Measurements from ENCODE around the gene PRKAA1.
A peak's percentile ranks its signal among the peaks of the same experiment; 100 is the strongest.

Gene PRKAA1

GRCh38 chr5:40798012-40798800 is at the start of gene PRKAA1:
Gene PRKAA1 (minus strand): TSS chr5:40798374. CDS start chr5:40798189, 185 bp downstream.
- peak; percentile 86 for DNase-seq

- no peak for DNase-seq
Measured at GRCh38 chr5:40847525-40847924, 49.4 kb upstream of the PRKAA1 start.

- DNase-seq, result no peak
Measured at GRCh38 chr5:40846371-40846770, 48.2 kb upstream of the PRKAA1 start.

- DNase-seq, result no peak
Measured at GRCh38 chr5:40844565-40844964, 46.4 kb upstream of the PRKAA1 start.

DNA sequence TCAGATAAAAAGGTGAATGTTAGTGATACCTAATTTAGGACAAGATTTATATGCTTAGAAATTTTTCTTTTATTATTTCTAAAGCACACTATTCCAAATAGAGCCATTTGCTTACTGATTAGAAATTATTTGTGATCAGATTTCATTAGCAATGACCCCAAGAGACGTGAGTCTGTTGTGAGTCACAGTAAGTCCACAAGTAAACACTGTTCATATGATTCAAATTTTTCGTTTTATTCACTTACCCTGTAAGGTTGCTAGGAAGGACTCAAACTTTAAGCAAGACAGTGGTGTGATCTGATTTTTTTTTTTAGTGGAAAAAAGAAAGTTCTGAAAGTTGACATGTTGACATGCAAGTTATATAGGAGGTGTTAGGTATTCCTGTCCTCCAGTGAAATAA is 44.2 kb upstream of the PRKAA1 start:
- no peak for DNase-seq

GRCh38 chr5:40841068-40841805 is 43.1 kb upstream of the PRKAA1 start, which contains the start of gene CARD6:
Gene CARD6 (plus strand): TSS chr5:40841367. CDS start chr5:40841383, 16 bp downstream.
- DNase-seq, result peak; percentile 15

DNA sequence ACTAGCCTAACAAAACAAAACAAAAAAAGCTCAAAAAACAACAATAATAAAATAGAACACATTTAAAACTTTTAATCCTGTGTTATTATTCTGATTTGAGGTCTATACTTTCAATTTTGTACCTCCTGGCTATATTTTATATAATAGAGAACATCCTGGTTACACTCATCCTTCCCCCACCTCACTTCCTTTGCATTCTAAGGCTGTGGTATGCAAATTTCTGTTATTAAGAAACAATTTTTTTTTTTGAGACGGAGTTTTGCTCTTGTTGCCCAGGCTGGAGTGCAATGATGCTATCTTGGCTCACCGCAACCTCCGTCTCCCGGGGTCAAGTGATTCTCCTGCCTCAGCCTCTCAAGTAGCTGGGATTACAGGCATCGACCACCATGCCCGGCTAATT is 39.9 kb upstream of the PRKAA1 start:
- peak; percentile 47 for DNase-seq

DNA sequence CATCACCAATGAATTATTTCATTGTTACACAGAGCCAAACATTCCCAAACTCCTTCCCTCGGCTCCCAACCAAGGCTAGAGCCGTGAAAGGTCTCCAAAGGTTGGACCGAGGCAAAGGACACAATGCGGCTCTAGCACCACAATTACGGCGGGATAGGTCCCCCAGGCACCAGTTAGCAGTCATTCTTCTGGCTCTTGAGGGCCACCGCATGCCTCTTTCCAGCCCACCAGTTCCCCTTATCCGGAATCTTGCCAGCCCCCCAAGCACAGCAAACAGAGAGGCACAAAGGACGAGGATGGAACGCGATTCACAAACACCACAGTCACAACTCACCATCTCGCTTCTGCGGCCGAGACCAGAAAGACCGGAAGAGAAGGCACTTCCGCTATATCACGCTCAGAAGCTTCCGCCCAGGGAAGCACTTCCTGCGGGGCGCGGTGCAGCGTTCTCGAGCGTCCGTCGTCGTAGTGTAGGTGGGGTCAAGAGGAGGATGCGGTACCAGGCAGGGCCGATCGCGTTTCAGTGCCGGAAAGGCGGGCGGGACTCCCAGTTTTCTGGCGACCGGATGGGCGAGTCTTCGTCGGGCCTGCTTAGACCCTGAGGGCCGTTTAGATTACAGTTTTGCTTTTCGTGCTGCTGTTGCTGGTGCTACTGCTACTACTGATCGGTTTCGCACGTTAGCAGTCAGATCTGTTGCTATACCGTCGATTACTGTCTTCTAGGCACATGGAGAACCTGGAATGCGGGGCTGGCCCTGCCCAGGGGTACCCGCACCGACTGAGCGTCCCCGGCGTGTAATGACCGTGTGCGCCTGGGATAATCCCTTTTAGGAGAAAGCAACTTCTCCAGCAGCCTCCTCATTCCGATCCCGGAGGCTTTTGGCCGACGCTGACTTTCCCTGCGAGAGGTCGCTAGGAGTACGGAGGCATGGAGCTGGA is 36.9 kb upstream of the PRKAA1 start, which contains the start of gene RPL37:
Gene RPL37, minus strand, starts transcription at position 374 of the 939 bp plus-strand sequence. Its CDS starts 37 bp downstream, at position 337.
- DNase-seq, result peak; percentile 94

DNA sequence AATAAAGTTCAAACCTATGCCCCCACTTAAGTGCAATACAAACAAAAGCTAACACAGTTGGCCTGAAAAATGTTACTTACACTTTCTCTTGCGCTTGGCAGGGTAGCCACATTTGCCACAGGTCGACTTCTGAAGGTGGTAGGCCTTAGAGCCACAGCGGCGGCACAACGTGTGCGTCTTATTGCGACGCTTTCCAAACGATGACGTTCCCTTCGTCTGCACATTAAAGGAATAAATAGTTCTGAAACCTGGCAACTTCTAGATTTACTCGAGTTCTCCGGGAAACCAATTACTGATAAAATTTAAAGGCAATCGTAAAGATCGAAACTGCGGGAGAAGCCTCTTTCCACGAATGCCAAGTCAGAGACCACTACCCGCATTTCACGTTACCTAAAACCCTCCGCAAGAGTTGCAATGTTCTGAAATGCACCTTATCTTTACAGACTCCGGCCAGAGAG is 36.2 kb upstream of the PRKAA1 start:
- DNase-seq, result peak; percentile 56

DNA sequence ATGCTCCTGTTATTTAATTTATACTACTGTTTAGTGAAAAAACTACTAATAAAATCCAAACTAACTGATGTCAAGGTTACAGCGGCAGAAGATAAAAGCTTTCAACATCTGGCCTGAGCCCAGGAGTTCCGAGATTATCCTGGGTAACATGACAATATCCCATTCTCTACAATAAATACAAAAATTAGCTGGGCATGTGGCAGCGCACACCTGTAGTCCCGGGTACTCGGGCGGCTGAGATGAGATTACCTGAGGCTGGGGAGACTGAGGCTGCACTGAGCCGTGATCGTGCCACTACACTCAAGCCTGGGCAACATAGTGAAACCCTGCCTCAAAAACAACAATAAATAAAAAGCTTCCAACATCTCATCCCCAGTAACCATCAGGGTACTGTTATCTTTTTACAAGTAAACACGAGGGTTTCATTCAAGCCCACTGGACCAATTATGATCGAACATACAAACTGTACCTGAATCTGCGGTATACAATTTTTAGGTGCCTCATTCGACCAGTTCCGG is 35.6 kb upstream of the PRKAA1 start:
- no peak for DNase-seq

DNA sequence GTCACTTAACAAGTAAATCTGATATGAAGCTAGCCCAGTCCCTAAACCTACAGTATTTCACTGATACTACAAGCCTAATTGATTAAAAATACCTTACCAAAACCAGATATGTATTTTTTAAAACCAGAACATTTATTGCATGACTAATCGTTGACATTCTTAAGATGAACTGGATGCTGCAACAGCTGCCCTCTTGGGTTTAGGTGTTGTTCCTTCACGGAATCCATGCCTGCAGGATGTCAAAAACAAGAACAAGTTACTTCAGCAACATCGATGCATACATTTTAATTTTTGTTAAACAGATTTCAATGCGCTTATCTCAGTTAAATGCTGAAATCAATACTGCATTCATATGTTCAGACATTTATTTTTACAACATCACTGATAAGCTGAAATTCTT is 34.2 kb upstream of the PRKAA1 start:
- no peak for DNase-seq

DNA sequence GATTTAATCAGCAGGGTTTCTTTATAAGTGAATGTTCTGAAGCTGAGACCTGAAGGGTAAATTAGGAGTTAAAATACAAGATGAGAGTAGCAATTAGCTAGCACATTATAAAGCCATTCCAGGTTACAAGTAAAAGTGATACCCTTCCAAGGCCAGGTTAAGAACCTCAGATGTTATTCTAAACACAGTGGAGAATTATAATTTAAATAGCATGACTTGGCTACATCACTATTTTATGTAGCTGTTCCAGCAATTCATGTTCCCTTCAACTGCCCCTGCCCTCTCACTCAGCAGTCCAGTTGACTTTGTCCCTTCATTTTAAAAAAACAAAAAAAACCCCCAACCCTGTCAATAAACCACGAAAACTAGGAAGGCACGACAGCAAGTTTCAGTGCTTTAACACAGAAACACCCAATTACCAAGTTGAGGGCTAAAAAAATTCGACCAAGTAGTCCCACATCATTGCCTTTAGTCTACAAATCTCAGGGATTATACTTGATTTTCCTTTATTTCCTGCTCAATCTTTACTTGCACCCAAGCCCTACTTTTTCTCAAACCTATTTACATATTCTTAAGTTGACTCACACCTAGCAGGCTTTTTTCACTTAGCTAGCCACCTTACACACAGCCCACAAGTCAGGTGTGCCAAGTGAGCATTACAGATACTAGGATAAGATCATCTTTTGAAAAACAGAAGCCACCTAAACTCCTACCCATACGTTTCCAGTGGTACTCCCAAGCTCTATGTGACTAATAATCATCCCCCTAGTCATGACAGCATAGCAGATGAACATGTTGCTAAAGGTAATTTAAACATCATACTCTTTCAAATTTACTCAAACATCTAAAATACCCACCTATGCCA is 33.4 kb upstream of the PRKAA1 start:
- peak; percentile 26 for DNase-seq

GRCh38 chr5:40829748-40830533 is 31.8 kb upstream of the PRKAA1 start:
- no peak for DNase-seq

GRCh38 chr5:40828690-40829661 is 30.8 kb upstream of the PRKAA1 start:
- no peak for DNase-seq

- no peak for DNase-seq
Measured at GRCh38 chr5:40828021-40828631, 30.0 kb upstream of the PRKAA1 start.

- no peak for DNase-seq
Measured at GRCh38 chr5:40827188-40827977, 29.2 kb upstream of the PRKAA1 start.

GRCh38 chr5:40826489-40827187 is 28.5 kb upstream of the PRKAA1 start:
- no peak for DNase-seq
